Left lung (tissue), 10 donors: ENCODE measurements around the gene PSMB7. TPM values are rescaled to one million over a fixed set of nuclear protein-coding genes. Genes with fewer than 3 reads are reported as not detected.
A peak's percentile ranks its signal among the peaks of the same experiment; 100 is the strongest.

Source experiments
- ATAC-seq: fragments of 200-7000 bp; cut with Tn5 transposase; one replicate; pipeline ENCODE4 v1.9.1; 2020; ENCODE audit warnings: moderate library complexity
- DNase-seq, 4 donors: peaks; one replicate each; pipeline ENCODE4 v3.0.0-alpha.2; 2013 to 2020
- H3K27ac ChIP-seq, 2 donors: fragments of 200-600 bp; sonication (generic) in 1 of 2; one replicate each; pipeline versions ENCODE4 v1.5.0 to v1.8.0; 2020 to 2021
- H3K27me3 ChIP-seq, 2 donors: fragments of 200-600 bp; sonication (generic) in 1 of 2; one replicate each; pipeline versions ENCODE4 v1.5.0 to v1.8.0; 2020 to 2021
- H3K36me3 ChIP-seq, 2 donors: fragments of 200-600 bp; sonication (generic) in 1 of 2; one replicate each; pipeline versions ENCODE4 v1.5.0 to v1.8.0; 2020 to 2021
- H3K4me1 ChIP-seq, 2 donors: fragments of 200-600 bp; one replicate each; pipeline ENCODE4 v1.8.0; 2021
- H3K4me3 ChIP-seq, 2 donors: fragments of 200-600 bp; sonication (generic) in 1 of 2; one replicate each; pipeline versions ENCODE4 v1.5.0 to v1.8.0; 2020 to 2021; ENCODE audit warnings: mild to moderate bottlenecking in 1 of 2
- H3K9me3 ChIP-seq, 2 donors: fragments of 200-600 bp; sonication (generic) in 1 of 2; one replicate each; pipeline versions ENCODE4 v1.5.0 to v1.8.0; 2020 to 2021
- intact Hi-C, 2 donors: fragments of 100-400 bp; cut with DNase I; formaldehyde crosslinking; loops; one replicate each; pipeline versions ENCODE4 v1.11.2 to v1.14.2; 2022
- polyA plus RNA-seq, 6 donors: library from polyadenylated mRNA; unstranded; fragments of 120-200 nt; gene quantifications; one replicate each; pipeline ENCODE4 v1.2.1, GENCODE V29; 2013; ENCODE audit not compliant: insufficient read length in 6 of 6
- total RNA-seq, 2 donors: library from RNA; stranded (reverse); fragmentation: NEBNext Ultra II Directional; extraction: Animal tissue kit (Norgen Biotek cat#: 25700); gene quantifications; one replicate each; pipeline ENCODE4 v1.2.1, GENCODE V29; 2021
- TF ChIP-seq, protein P1 (sequence below), 2 donors: fragments of 200-600 bp; sonication (generic) in 1 of 2; IDR thresholded peaks; one replicate each; pipeline versions ENCODE4 v1.5.0 to v1.8.0; 2021; ENCODE audit warnings: antibody characterized with exemption in 2 of 2
- donor health status: DM: no; HTN: yes; CAD: no.
- donor health status: DM: no; HTN: no; CAD: no.

Gene PSMB7
- total and polyA plus RNA-seq, 8 donors, result 86.3 to 220 (median 203) TPM

DNA sequence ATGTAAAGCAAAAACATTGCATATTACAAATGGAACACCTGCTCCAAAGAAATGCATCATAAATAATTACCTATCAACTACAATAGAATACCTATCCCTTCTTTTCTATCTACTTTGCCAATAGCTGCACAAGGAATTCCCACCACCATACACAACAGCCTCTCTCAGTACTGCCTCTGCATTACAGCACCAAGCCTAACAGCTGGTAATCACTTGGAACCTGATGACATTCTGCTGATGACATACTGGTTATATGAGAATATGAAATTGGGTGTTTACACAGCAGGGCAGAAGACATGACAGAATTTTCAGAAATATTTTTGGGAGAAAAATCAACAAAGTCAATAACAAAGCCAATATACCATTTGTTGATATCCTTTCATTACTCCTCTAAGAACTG is 43.2 kb downstream of the PSMB7 start:
- H3K4me3 ChIP-seq, result no peak overlapping the region
- no peak overlapping the region for H3K27ac ChIP-seq
- intact Hi-C loops, result no loop called here
- no peaks in the 10 kb centered on the region for H3K27me3 ChIP-seq
- ATAC-seq, result no peak
- peaks cover 3 to 42% of the 10 kb centered on the region in 2 donors for H3K4me1 ChIP-seq
- TF ChIP-seq, protein P1, sequence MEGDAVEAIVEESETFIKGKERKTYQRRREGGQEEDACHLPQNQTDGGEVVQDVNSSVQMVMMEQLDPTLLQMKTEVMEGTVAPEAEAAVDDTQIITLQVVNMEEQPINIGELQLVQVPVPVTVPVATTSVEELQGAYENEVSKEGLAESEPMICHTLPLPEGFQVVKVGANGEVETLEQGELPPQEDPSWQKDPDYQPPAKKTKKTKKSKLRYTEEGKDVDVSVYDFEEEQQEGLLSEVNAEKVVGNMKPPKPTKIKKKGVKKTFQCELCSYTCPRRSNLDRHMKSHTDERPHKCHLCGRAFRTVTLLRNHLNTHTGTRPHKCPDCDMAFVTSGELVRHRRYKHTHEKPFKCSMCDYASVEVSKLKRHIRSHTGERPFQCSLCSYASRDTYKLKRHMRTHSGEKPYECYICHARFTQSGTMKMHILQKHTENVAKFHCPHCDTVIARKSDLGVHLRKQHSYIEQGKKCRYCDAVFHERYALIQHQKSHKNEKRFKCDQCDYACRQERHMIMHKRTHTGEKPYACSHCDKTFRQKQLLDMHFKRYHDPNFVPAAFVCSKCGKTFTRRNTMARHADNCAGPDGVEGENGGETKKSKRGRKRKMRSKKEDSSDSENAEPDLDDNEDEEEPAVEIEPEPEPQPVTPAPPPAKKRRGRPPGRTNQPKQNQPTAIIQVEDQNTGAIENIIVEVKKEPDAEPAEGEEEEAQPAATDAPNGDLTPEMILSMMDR (IDR thresholded peaks at IDR 0.05), result no peak
- H3K9me3 ChIP-seq, result no peaks in the 10 kb centered on the region
- peaks cover 0 to 11% of the 10 kb centered on the region in 2 donors for H3K36me3 ChIP-seq
- DNase-seq, result no peak

DNA sequence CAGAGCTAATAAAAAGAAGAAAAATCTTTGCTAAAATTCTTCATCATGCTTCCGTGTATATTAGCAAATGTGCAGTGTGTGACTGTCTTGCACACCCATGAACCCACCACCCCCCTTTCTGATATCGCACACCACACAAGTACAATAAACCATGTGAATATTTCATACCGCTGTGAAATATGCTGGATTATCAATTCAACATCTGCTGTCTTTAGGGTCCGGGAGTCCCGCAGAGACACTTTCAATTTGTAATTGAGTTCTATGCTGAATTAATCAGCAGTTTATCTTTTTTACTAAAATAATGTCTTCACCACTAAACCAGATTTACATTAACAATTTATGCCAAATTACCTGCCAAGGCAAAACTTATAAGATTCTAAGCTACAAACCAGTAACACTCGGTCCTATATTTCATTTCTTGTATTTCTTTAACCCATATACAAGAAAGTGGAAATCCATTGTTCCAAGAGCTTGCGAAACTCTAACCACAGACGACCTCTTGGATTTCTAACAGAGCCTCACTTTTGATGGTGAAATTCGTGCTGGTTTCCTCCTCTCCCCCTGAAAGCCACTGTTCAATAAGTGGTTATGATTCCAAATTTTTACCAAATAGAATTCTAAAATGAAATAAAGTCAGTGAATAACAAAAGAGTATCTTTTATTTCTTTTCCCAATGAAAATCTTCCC is 44.2 kb downstream of the PSMB7 start:
- intact Hi-C loops, result no loop called here
- H3K4me1 ChIP-seq, result peaks cover 3 to 46% of the 10 kb centered on the region in 2 donors
- H3K27me3 ChIP-seq, result no peaks in the 10 kb centered on the region
- H3K9me3 ChIP-seq, result no peaks in the 10 kb centered on the region
- ATAC-seq (no peak), DNase-seq (no peak)
- H3K27ac ChIP-seq, result no peak overlapping the region
- H3K36me3 ChIP-seq, result peaks cover 0 to 12% of the 10 kb centered on the region in 2 donors
- H3K4me3 ChIP-seq, result no peak overlapping the region
- TF ChIP-seq, protein P1 (IDR thresholded peaks at IDR 0.05), result no peak

DNA sequence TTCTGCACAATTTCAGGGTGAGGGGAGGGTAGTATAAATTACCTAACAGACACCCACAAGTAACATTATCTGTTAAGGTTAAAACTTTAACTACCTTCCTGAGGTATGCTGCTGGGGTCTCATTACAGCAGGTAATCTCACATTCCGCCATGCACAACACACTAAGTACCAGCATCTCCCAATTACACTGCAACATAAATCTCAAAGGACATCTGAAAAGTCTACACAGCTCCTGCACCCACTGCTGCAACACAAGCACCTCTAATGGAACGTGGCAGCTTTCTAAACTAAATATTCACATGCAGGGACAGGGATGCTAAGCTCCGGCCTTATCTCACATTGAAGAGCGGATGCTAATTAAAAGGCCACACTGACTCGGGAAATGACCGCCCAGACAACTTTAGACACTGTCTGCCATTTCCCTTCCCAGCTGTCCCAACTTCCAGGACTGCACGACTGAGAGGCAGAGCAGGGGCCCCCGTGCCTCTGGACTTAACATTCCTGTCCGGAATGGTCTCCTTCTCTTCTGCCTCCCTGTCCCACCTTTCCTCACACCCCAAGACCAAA is 45.9 kb downstream of the PSMB7 start:
- peaks cover 3 to 46% of the 10 kb centered on the region in 2 donors for H3K4me1 ChIP-seq
- DNase-seq (no peak), ATAC-seq (no peak)
- no peaks in the 10 kb centered on the region for H3K9me3 ChIP-seq
- intact Hi-C loops, result no loop called here
- H3K4me3 ChIP-seq, result no peak overlapping the region
- TF ChIP-seq, protein P1 (IDR thresholded peaks at IDR 0.05), result no peak
- no peak overlapping the region for H3K27ac ChIP-seq
- no peaks in the 10 kb centered on the region for H3K27me3 ChIP-seq
- H3K36me3 ChIP-seq, result peaks cover 0 to 4% of the 10 kb centered on the region in 2 donors

DNA sequence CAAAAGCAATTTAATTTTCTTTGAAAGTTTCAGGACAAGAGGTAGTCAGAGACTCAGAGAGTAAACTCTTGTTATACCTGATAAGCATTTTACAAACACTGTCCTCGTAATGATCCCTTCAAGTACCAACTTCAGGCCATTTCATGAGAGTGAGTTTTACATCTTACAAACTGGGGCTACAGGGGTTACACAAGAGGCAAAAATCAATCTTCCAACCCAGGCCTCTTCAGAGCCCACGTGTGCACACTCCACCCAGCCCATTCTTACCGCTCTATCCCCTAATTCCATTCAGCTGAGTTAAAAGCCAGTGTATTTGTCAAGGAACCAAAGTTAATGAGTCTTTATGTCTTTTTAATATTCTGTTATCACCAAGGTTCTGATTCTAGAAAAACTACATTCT is 46.5 kb downstream of the PSMB7 start:
- intact Hi-C loops, result no loop called here
- peak; percentile 80 for ATAC-seq
- Histone ChIP-seq H3K27ac (no peak overlapping the region), H3K4me1 (peaks cover 3 to 46% of the 10 kb centered on the region in 2 donors), H3K4me3 (no peak overlapping the region), H3K27me3 (no peaks in the 10 kb centered on the region), H3K36me3 (peaks cover 0 to 8% of the 10 kb centered on the region in 2 donors), H3K9me3 (no peaks in the 10 kb centered on the region)
- no peak for DNase-seq
- TF ChIP-seq, protein P1 (IDR thresholded peaks at IDR 0.05), result no peak

DNA sequence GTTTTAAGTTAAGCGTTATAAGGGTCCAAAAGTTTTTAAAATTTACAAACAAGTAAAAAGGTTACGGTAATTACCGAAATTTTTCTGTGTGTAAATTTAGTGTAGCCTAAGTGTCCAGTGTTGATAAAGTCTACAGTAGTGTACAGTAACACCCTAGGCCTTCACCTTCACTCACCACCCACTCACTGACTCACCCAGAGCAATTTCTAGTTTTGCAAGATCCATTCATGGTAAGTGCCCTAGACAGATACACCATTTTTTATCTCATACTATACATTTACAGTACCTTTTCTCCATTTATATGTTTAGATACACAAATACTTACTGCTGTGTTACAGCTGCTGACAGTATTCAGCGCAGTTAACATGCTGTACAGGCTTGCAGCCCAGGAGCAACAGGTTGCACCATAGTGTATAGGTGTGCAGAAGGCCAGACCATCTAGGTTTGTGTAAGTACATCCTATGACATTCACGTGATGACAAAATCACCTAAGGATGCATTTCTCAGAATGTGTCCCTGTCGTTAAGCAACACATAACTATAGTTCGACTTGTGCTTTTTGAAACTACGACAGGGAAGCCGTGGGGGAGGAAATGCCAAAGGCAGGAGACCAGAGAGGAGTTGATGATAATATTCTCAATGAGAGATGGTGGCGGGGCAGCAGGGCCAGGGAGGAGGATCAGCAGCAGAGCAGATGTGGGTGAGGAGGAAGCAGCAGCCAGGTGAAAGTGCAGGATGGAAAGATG is 48.6 kb downstream of the PSMB7 start:
- DNase-seq, result no peak
- peaks cover 3 to 38% of the 10 kb centered on the region in 2 donors for H3K4me1 ChIP-seq
- no peak overlapping the region for H3K27ac ChIP-seq
- ATAC-seq, result peak; percentile 17
- peaks cover 0 to 16% of the 10 kb centered on the region in 2 donors for H3K36me3 ChIP-seq
- H3K9me3 ChIP-seq, result no peaks in the 10 kb centered on the region
- H3K4me3 ChIP-seq, result no peak overlapping the region
- TF ChIP-seq, protein P1 (IDR thresholded peaks at IDR 0.05), result no peak
- intact Hi-C loops, result no loop called here
- no peaks in the 10 kb centered on the region for H3K27me3 ChIP-seq
